ENCODE measurements around the gene RGPD4.

The RGPD4 gene

DNA sequence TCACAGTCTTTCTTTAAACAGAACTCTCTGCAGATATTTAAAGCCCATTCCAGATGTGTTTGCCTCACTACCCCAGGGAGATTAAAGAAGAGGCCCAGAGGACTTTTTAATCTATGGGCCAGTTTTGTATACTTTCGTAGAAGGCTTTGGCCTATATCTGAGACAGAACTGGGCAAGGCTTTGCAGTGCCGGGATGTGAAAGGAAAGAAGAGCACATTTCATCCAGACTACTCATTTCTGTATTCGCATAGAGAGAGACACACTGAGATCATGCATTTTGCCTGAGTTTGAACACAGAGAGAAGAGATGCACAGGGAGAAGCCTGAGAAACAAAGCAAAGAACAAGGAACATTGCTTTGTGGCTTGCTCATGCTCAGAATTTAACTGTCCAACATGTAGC lies 104.7 kb downstream of the RGPD4 start:
- no peak for DNase-seq (ENCODE audit: low spot score)

DNA sequence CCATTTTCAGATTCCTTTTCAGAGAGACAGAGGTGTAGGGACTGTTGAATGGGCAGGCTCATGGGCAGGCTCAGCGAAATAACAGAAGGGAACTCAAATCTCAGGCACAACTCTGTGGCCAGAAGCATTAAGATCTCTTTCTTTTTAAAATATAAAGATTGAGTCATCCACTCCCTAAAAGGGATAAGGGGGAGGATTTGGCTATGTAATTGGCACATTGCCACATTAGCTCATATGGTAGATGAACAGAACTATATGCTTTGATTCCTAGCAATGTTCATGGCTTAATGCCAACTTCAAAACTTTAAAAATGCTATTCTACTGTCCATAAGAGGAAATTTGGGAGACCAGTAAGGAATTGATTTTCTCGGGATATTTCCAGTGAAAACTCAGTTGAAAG lies 105.8 kb downstream of the RGPD4 start:
- no peak for DNase-seq (ENCODE audit: low spot score)

DNA sequence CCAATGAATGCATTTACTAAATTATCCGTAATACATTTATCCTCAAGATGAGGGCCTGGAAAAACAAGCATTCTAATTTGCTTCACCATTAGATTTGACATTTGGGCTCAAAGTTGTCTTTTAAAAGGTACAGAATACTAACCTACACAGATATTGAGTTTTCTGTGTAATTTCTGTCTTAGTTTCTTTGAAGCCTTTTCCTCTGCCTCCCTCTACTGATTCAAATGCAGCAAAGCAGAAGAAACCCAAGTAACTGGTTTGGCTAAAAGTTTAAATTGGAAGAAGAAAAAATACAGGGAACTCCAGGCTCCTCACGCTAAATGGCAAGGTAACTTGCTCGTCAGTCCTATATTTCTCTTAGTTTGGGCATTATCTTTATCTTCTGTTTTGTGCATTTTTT lies 106.3 kb downstream of the RGPD4 start:
- no peak for DNase-seq (ENCODE audit: low spot score)

GRCh38 chr2:107936433-107937359 lies 110.0 kb downstream of the RGPD4 start:
- no peak for DNase-seq (ENCODE audit: low spot score)
